SK-N-SH treated with all-trans-retinoic acid at 6 μM for 48 hours (cell line): Measurements from ENCODE around the gene FAM120A.

ENCODE experiments used
- ATAC-seq: fragments of 200-7000 bp; cut with Tn5 transposase; 3 replicates; pipeline ENCODE4 v1.9.1; 2020; ENCODE audit warnings: mild to moderate bottlenecking, moderate library complexity
- ARNTL ChIP-seq: fragments of 450-650 bp; formaldehyde crosslinking; IDR thresholded peaks from 2 replicates; pipeline ENCODE4 v1.5.0; 2020; ENCODE audit warnings: low read depth, mild to moderate bottlenecking, moderate library complexity, borderline replicate concordance
- BACH2 ChIP-seq: fragments of 250-450 bp; sonication (Bioruptor Pico); IDR thresholded peaks from 2 replicates; pipeline ENCODE4 v1.9.0; 2021; ENCODE audit warnings: mild to moderate bottlenecking, borderline replicate concordance
- ESRRG ChIP-seq: fragments of 250-450 bp; sonication (Bioruptor Pico); IDR thresholded peaks from 2 replicates; pipeline ENCODE4 v1.6.1; 2021; ENCODE audit warnings: mild to moderate bottlenecking
- ISL1 ChIP-seq: fragments of 250-450 bp; sonication (Bioruptor Pico); IDR thresholded peaks from 2 replicates; pipeline ENCODE4 v2.1.2; 2022; ENCODE audit warnings: mild to moderate bottlenecking, moderate library complexity
- OSR1 ChIP-seq: fragments of 250-450 bp; sonication (Bioruptor Pico); IDR thresholded peaks from 2 replicates; pipeline ENCODE4 v1.8.0; 2022; ENCODE audit warnings: moderate library complexity, mild to moderate bottlenecking, inconsistent platforms
- RARB ChIP-seq: fragments of 250-450 bp; sonication (Bioruptor Pico); IDR thresholded peaks from 2 replicates; pipeline ENCODE4 v1.8.0; 2021; ENCODE audit warnings: mild to moderate bottlenecking, moderate library complexity
- SNAI2 ChIP-seq: fragments of 250-450 bp; sonication (Bioruptor Pico); IDR thresholded peaks from 2 replicates; pipeline ENCODE4 v1.5.0; 2020; ENCODE audit warnings: mild to moderate bottlenecking, moderate library complexity
- TCF4 ChIP-seq: fragments of 250-450 bp; sonication (Bioruptor Pico); IDR thresholded peaks from 2 replicates; pipeline ENCODE4 v1.8.0; 2021; ENCODE audit warnings: mild to moderate bottlenecking, moderate library complexity, borderline replicate concordance
- TOX ChIP-seq: fragments of 250-450 bp; sonication (Bioruptor Pico); IDR thresholded peaks from 2 replicates; pipeline ENCODE4 v1.8.0; 2021; ENCODE audit warnings: mild to moderate bottlenecking, moderate library complexity, borderline replicate concordance
- ZC3H10 ChIP-seq: fragments of 250-450 bp; sonication (Bioruptor Pico); IDR thresholded peaks from 2 replicates; pipeline ENCODE4 v1.5.1; 2021; ENCODE audit warnings: mild to moderate bottlenecking, moderate library complexity
- ZFP30 ChIP-seq: fragments of 450-650 bp; formaldehyde crosslinking; IDR thresholded peaks from 2 replicates; pipeline ENCODE4 v1.5.0; 2022; ENCODE audit warnings: mild to moderate bottlenecking, moderate library complexity
- ZNF565 ChIP-seq: fragments of 450-650 bp; formaldehyde crosslinking; conservative IDR thresholded peaks from 2 replicates; pipeline ENCODE4 v1.5.0; 2020; ENCODE audit warnings: low read depth, mild to moderate bottlenecking, moderate library complexity
- ZNF70 ChIP-seq: fragments of 450-650 bp; formaldehyde crosslinking; IDR thresholded peaks from 2 replicates; pipeline ENCODE4 v1.5.0; 2020; ENCODE audit warnings: mild to moderate bottlenecking, moderate library complexity
- ZNF8 ChIP-seq: fragments of 450-650 bp; formaldehyde crosslinking; IDR thresholded peaks from 2 replicates; pipeline ENCODE4 v1.5.0; 2020; ENCODE audit warnings: mild to moderate bottlenecking, moderate library complexity
- TF ChIP-seq, protein P1 (sequence below): fragments of 250-450 bp; sonication (Bioruptor Pico); IDR thresholded peaks from 2 replicates; pipeline ENCODE4 v1.8.0; 2020; ENCODE audit warnings: mild to moderate bottlenecking, moderate library complexity, borderline replicate concordance
- TF ChIP-seq, protein P2 (sequence below): fragments of 250-450 bp; sonication (Bioruptor Pico); IDR thresholded peaks from 2 replicates; pipeline ENCODE4 v1.8.0; 2021; ENCODE audit warnings: low read depth, mild to moderate bottlenecking, moderate library complexity, borderline replicate concordance
- TF ChIP-seq, protein P3 (sequence below): fragments of 250-450 bp; sonication (Bioruptor Pico); IDR thresholded peaks from 2 replicates; pipeline ENCODE4 v1.5.1; 2020; ENCODE audit warnings: low read depth, mild to moderate bottlenecking, moderate library complexity

Gene FAM120A

DNA sequence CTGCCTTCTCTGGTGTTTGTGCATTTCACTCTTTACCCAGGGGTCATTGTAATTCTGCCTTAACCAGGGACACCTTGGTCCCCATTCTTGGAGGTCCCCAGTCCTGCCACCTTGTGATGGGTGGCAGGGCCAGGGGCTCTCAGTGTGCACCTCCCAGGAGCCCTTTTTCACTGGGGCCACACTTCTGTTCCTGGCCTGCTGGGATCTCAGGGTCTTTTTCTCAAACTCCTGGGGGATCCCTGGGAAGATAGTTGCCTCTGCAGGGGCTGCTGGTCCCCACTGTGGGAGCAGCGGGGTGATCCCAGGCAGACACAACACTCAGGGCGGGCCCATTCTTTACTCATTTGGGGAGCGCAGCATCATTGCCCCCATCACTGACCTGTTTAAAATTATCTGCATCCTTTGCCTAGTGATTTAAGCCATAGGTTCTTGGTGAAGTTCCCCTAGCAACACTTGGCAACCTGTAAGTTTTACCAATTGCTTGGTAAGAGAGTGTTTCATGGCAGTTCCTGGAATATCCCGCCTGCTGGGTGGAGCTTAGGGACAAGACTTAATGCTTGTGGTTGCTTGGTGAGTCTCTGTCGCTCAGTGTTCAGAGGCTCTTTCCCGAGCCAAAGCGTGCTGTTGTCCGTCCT, 140.6 kb downstream of the FAM120A start (continued):
- TF ChIP-seq ZC3H10 (no peak), ESRRG (CRISPR knock-in tag) (no peak), RARB (CRISPR knock-in tag) (no peak), SNAI2 (no peak), ZNF565 (no peak), TOX (CRISPR knock-in tag) (no peak)
- TF ChIP-seq, protein P1, sequence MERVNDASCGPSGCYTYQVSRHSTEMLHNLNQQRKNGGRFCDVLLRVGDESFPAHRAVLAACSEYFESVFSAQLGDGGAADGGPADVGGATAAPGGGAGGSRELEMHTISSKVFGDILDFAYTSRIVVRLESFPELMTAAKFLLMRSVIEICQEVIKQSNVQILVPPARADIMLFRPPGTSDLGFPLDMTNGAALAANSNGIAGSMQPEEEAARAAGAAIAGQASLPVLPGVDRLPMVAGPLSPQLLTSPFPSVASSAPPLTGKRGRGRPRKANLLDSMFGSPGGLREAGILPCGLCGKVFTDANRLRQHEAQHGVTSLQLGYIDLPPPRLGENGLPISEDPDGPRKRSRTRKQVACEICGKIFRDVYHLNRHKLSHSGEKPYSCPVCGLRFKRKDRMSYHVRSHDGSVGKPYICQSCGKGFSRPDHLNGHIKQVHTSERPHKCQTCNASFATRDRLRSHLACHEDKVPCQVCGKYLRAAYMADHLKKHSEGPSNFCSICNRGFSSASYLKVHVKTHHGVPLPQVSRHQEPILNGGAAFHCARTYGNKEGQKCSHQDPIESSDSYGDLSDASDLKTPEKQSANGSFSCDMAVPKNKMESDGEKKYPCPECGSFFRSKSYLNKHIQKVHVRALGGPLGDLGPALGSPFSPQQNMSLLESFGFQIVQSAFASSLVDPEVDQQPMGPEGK (CRISPR knock-in tag): no peak
- TF ChIP-seq, protein P2, sequence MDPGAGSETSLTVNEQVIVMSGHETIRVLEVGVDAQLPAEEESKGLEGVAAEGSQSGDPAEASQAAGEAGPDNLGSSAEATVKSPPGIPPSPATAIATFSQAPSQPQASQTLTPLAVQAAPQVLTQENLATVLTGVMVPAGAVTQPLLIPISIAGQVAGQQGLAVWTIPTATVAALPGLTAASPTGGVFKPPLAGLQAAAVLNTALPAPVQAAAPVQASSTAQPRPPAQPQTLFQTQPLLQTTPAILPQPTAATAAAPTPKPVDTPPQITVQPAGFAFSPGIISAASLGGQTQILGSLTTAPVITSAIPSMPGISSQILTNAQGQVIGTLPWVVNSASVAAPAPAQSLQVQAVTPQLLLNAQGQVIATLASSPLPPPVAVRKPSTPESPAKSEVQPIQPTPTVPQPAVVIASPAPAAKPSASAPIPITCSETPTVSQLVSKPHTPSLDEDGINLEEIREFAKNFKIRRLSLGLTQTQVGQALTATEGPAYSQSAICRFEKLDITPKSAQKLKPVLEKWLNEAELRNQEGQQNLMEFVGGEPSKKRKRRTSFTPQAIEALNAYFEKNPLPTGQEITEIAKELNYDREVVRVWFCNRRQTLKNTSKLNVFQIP (CRISPR knock-in tag): no peak

DNA sequence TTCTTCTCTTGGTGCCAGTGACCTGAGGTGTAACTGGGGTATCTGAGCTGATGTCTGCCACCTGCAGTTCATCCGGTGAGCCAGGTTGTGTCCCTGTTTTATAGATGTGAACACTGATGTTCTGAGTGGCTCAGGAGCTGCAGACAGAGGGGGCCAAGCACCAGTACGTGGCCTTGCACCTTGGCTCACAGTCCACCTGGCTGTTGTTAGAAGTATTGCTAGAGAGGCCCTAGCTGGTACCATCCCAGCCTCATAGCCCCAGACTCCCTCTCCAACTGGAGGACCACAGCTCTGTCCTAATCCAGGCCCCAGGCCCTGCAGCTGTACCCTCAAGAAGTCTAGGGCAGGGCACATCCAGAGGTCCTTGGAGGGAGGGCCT, 141.1 kb downstream of the FAM120A start:
- TF ChIP-seq OSR1 (CRISPR knock-in tag) (no peak), ZNF565 (no peak)
- ATAC-seq: peak; percentile 62

DNA sequence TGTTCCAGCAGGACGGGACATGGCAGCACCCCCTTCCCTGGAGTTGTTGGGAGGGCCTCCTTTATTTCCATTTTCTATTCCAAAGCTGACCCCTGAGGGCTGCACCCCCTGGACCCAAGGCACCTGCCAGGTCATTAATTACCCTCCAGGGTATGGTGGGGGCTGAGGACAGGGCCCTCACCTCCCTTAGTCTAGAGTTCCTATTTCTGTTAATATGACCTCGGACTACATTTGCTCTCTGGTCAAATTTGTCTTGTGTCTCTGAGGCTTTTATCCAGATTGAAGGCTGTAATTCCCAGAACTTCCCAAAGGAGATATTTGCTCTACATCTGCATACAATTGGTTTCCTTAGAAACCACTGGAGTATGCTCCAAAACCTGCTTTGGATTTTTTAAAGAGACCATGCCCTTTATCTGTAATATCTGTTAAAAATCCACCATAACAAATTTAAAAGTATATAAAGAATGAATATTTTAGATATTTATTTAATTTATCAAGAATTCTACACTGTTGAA, 141.7 kb downstream of the FAM120A start:
- TF ChIP-seq OSR1 (CRISPR knock-in tag): no peak
- peak; percentile 99 for TF ChIP-seq ZNF70
- ATAC-seq: 0 out of 3 replicates have a peak, but pooled peaks have one; percentile 19

DNA sequence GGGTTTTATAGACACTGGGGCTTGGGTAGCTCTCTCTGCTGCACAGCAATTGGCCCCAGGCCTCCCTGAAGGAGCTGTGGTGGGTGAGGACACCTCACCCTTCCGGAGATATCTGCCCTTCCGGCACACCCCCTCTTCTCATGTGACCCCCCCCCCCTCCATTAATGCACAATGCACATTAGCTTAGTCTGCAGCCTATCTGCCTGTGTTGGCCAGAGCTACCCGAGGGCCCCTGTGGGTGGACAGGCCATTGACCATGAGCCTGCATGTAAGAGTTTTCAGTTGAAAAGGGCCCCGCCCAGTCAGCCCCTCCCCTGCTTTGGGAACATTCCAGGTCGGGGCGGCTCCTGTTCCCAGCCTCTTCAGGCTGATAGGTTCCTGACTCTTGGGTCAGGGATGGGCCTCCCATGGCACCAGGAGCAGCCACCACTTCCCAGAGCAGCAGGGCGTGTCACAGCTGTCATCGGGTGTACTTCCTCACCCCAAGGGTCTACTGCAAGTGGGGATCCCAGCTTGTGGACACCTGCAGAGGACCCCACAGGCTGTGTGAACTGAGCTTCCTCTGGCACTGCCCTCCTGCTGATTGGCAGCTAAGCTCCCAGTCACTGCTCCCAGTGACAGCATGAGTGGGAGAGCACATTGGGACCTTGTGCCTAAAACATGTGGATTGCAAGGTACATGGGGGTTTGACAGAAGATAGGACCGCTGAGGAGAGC, 142.7 kb downstream of the FAM120A start:
- ATAC-seq: no peak

DNA sequence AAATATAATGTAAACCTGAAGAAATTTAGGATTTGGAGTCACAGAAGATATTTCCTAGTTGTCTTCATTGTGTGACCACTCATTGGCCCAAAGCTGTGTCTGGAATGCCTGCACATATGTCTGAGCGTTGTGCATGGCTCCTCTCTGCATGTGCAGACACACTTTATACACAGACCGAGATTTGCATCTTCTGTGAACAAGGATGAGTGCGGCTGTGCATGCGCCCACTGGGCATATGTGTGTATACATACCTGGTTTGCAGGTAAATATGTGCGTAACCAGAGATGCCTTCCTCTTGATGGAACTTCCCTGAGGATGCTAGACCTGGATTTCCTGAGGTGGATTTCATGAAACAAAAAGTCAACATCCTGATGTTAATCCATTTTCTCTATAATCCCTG, 144.0 kb downstream of the FAM120A start:
- TF ChIP-seq TOX (CRISPR knock-in tag) (no peak), ZNF70 (no peak), ARNTL (CRISPR knock-in tag) (no peak), OSR1 (CRISPR knock-in tag) (no peak), ISL1 (CRISPR knock-in tag) (no peak)
- TF ChIP-seq, protein P3, sequence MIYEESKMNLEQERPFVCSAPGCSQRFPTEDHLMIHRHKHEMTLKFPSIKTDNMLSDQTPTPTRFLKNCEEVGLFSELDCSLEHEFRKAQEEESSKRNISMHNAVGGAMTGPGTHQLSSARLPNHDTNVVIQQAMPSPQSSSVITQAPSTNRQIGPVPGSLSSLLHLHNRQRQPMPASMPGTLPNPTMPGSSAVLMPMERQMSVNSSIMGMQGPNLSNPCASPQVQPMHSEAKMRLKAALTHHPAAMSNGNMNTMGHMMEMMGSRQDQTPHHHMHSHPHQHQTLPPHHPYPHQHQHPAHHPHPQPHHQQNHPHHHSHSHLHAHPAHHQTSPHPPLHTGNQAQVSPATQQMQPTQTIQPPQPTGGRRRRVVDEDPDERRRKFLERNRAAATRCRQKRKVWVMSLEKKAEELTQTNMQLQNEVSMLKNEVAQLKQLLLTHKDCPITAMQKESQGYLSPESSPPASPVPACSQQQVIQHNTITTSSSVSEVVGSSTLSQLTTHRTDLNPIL (CRISPR knock-in tag): no peak
- TF ChIP-seq, all 23 proteins: peak for 0
- no peak for ATAC-seq

More for the DNA sequence above, 142.7 kb downstream of the FAM120A start:
- TF ChIP-seq ZC3H10 (no peak), ZFP30 (CRISPR knock-in tag) (no peak), ZNF8 (CRISPR knock-in tag) (no peak), BACH2 (CRISPR knock-in tag) (no peak), TCF4 (CRISPR knock-in tag) (no peak), ZNF565 (no peak), ZNF70 (no peak), RARB (CRISPR knock-in tag) (no peak)
- TF ChIP-seq, protein P3 (CRISPR knock-in tag): no peak
- TF ChIP-seq, protein P2 (CRISPR knock-in tag): no peak
- TF ChIP-seq, all 23 proteins: peak for 0
